ENCODE results near the gene THAP12. TPM values are rescaled to one million over a fixed set of nuclear protein-coding genes. Genes with fewer than 3 reads are reported as not detected.

The THAP12 gene, protein sequence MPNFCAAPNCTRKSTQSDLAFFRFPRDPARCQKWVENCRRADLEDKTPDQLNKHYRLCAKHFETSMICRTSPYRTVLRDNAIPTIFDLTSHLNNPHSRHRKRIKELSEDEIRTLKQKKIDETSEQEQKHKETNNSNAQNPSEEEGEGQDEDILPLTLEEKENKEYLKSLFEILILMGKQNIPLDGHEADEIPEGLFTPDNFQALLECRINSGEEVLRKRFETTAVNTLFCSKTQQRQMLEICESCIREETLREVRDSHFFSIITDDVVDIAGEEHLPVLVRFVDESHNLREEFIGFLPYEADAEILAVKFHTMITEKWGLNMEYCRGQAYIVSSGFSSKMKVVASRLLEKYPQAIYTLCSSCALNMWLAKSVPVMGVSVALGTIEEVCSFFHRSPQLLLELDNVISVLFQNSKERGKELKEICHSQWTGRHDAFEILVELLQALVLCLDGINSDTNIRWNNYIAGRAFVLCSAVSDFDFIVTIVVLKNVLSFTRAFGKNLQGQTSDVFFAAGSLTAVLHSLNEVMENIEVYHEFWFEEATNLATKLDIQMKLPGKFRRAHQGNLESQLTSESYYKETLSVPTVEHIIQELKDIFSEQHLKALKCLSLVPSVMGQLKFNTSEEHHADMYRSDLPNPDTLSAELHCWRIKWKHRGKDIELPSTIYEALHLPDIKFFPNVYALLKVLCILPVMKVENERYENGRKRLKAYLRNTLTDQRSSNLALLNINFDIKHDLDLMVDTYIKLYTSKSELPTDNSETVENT
- total RNA-seq (39.3 TPM), polyA plus RNA-seq (ENCODE audit: insufficient read depth, low read depth, low replicate concordance) (19.5 TPM)
- long read RNA-seq, donor 1, transcript THAP12-201 (5 exons, 3,300 nt): major isoform, 18 of 21 reads
- long read RNA-seq, donor 1, partial matches to known transcripts: 0 of 21 reads
- long read RNA-seq, donor 1, other reads (novel, unspliced or antisense): 0 of 21 reads
- long read RNA-seq, donor 2, full-length matches to known transcripts: 14 of 14 reads
- long read RNA-seq, donor 2, partial matches to known transcripts: 0 of 14 reads
- long read RNA-seq, donor 2, other reads (novel, unspliced or antisense): 0 of 14 reads
- long read RNA-seq, donor 3, transcript THAP12-201 (5 exons, 3,300 nt): major isoform, 6 of 10 reads
- long read RNA-seq, donor 3, partial matches to known transcripts: 0 of 10 reads
- long read RNA-seq, donor 3, other reads (novel, unspliced or antisense): 0 of 10 reads
- long read RNA-seq, donor 4, transcript THAP12-201 (5 exons, 3,300 nt): major isoform, 8 of 12 reads
- long read RNA-seq, donor 4, partial matches to known transcripts: 0 of 12 reads
- long read RNA-seq, donor 4, other reads (novel, unspliced or antisense): 0 of 12 reads
- long read RNA-seq, donor 5: 0 reads
- long read RNA-seq, donor 6, transcript THAP12-201 (5 exons, 3,300 nt): major isoform, 10 of 13 reads
- long read RNA-seq, donor 6, partial matches to known transcripts: 0 of 13 reads
- long read RNA-seq, donor 6, other reads (novel, unspliced or antisense): 0 of 13 reads
- long read RNA-seq, donor 7, transcript THAP12-203 (6 exons, 882 nt): minor isoform, 14 of 52 reads
- long read RNA-seq, donor 7, transcript THAP12-201 (5 exons, 3,300 nt): major isoform, 30 of 52 reads
- long read RNA-seq, donor 7, partial matches to known transcripts: 0 of 52 reads
- long read RNA-seq, donor 7, other reads (novel, unspliced or antisense): 8 of 52 reads
- long read RNA-seq, donor 8, transcript THAP12-201 (5 exons, 3,300 nt): major isoform, 10 of 14 reads
- long read RNA-seq, donor 8, partial matches to known transcripts: 0 of 14 reads
- long read RNA-seq, donor 8, other reads (novel, unspliced or antisense): 0 of 14 reads
- long read RNA-seq, donor 9, transcript THAP12-201 (5 exons, 3,300 nt): major isoform, 7 of 8 reads
- long read RNA-seq, donor 9, partial matches to known transcripts: 0 of 8 reads
- long read RNA-seq, donor 9, other reads (novel, unspliced or antisense): 0 of 8 reads
- long read RNA-seq, donor 10, full-length matches to known transcripts: 24 of 24 reads
- long read RNA-seq, donor 10, partial matches to known transcripts: 0 of 24 reads
- long read RNA-seq, donor 10, other reads (novel, unspliced or antisense): 0 of 24 reads

- Histone ChIP-seq H3K9ac (ENCODE audit: low read length in 3 of 3) (peak within 1 kb of the TSS; percentile 46 to 96 (median 83)), H3K36me3 (ENCODE audit: control insufficient read depth in 2 of 3, insufficient read depth in 3 of 3, low read length in 3 of 3) (no peaks in the 10 kb centered on the region), H3K4me1 (ENCODE audit: control insufficient read depth in 2 of 3, insufficient read depth in 2 of 3, low read depth in 1 of 3, low read length in 3 of 3) (peaks cover 5 to 18% (median 17%) of the 10 kb centered on the region in 3 donors), H3K4me3 (ENCODE audit: low read length in 3 of 3) (peak within 1 kb of the TSS; percentile 91 to 99 (median 95)), H3K27ac (ENCODE audit: low read depth in 2 of 2, low read length in 2 of 2) (peak within 1 kb of the TSS; percentile 18 to 60), H3K9me3 (ENCODE audit: control insufficient read depth in 2 of 3, insufficient read depth in 1 of 3, low read length in 3 of 3) (no peaks in the 10 kb centered on the region), H3K27me3 (ENCODE audit: control insufficient read depth, insufficient read depth, low read length) (no peaks in the 10 kb centered on the region)
- intact Hi-C loops (cut with DNase I): no loop called here
- DNase-seq (peak; percentile 99), FAIRE-seq (no peak)
- TF ChIP-seq, protein P1, sequence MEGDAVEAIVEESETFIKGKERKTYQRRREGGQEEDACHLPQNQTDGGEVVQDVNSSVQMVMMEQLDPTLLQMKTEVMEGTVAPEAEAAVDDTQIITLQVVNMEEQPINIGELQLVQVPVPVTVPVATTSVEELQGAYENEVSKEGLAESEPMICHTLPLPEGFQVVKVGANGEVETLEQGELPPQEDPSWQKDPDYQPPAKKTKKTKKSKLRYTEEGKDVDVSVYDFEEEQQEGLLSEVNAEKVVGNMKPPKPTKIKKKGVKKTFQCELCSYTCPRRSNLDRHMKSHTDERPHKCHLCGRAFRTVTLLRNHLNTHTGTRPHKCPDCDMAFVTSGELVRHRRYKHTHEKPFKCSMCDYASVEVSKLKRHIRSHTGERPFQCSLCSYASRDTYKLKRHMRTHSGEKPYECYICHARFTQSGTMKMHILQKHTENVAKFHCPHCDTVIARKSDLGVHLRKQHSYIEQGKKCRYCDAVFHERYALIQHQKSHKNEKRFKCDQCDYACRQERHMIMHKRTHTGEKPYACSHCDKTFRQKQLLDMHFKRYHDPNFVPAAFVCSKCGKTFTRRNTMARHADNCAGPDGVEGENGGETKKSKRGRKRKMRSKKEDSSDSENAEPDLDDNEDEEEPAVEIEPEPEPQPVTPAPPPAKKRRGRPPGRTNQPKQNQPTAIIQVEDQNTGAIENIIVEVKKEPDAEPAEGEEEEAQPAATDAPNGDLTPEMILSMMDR (IDR thresholded peaks at IDR 0.05; ENCODE audit: borderline replicate concordance, extremely low read depth, insufficient read depth): peak; percentile 16
Measured at GRCh38 chr11:76380977-76381719, at the start of gene THAP12, which contains the start of gene GVQW3. Gene THAP12 (minus strand): TSS chr11:76381132. CDS start chr11:76380836, 296 bp downstream. Gene GVQW3 (plus strand): TSS chr11:76381323. CDS start chr11:76381829, 506 bp downstream.

- intact Hi-C loops (cut with DNase I): no loop called here
- Histone ChIP-seq H3K4me1 (ENCODE audit: control insufficient read depth in 2 of 3, insufficient read depth in 2 of 3, low read depth in 1 of 3, low read length in 3 of 3) (peaks cover 0 to 8% (median 0%) of the 10 kb centered on the region in 3 donors), H3K27ac (ENCODE audit: low read depth in 2 of 2, low read length in 2 of 2) (no peak overlapping the region), H3K9me3 (ENCODE audit: control insufficient read depth in 2 of 3, insufficient read depth in 1 of 3, low read length in 3 of 3) (no peaks in the 10 kb centered on the region), H3K36me3 (ENCODE audit: control insufficient read depth in 2 of 3, insufficient read depth in 3 of 3, low read length in 3 of 3) (no peaks in the 10 kb centered on the region), H3K9ac (ENCODE audit: low read length in 3 of 3) (no peak overlapping the region), H3K27me3 (ENCODE audit: control insufficient read depth, insufficient read depth, low read length) (no peaks in the 10 kb centered on the region), H3K4me3 (ENCODE audit: low read length in 3 of 3) (no peak overlapping the region)
- FAIRE-seq: no peak
- DNase-seq: no peak
- TF ChIP-seq, protein P1 (IDR thresholded peaks at IDR 0.05; ENCODE audit: borderline replicate concordance, extremely low read depth, insufficient read depth): no peak
Measured at GRCh38 chr11:76426660-76427059, 45.7 kb upstream of the THAP12 start.

Measured in kidney (tissue), 22 donors.